Measurements from ENCODE around the gene IGSF3.

The IGSF3 gene

DNA sequence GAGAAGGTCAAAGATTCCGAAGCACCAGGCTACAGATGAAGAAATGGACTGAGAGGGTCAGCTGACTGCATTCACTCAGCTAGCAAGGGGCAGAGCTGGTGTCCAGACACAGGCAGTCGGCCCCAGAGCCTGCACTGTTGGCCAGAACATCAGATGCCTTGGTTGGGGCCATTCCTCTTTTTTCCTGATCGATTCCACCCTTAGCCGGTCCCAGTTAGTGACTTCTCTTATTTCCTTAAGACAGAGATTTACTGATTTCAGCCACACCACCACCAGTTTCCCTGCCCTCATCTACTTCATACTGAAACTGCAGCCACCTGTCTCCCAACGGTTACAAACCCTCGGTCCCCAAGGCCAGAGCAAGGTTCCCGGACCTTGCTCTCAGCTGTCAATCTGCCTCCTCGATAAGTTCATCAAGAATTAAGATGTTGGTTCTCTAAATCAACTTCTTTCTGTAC is 108.2 kb downstream of the IGSF3 start:
- DNase-seq (ENCODE audit: low read depth in 3 of 3) = no peak

GRCh38 chr1:116558571-116558970 is 109.0 kb downstream of the IGSF3 start:
- no peak for DNase-seq (ENCODE audit: low read depth in 3 of 3)

DNA sequence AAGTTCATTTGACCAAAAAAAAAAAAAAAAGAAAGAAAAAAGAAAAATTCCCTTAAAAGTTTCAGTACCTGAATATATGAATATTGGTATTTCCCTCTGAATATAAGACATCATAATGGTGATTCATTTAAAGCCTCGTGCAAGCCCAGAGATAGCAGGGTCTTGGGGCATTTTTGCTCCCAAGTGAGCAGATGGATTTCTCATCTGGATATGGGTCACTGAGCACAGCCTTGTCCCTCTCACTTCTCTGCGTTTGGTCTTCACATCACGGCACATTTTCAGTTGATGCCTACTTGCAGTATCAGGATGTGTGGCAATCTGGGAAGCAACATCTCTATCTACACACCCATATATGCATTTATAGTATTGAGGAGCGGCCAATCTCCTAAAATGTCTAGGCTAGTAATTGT is 109.4 kb downstream of the IGSF3 start:
- DNase-seq (ENCODE audit: low read depth in 3 of 3) = no peak

- no peak for DNase-seq (ENCODE audit: low read depth in 3 of 3)
Observed at GRCh38 chr1:116557323-116557878, 110.1 kb downstream of the IGSF3 start.

- peak; percentile 30 to 54 (median 33) for DNase-seq (ENCODE audit: low read depth in 3 of 3)
Observed at GRCh38 chr1:116556289-116557006, 111.1 kb downstream of the IGSF3 start.

- DNase-seq (ENCODE audit: low read depth in 3 of 3) = no peak
Observed at GRCh38 chr1:116554924-116555323, 112.6 kb downstream of the IGSF3 start.

DNA sequence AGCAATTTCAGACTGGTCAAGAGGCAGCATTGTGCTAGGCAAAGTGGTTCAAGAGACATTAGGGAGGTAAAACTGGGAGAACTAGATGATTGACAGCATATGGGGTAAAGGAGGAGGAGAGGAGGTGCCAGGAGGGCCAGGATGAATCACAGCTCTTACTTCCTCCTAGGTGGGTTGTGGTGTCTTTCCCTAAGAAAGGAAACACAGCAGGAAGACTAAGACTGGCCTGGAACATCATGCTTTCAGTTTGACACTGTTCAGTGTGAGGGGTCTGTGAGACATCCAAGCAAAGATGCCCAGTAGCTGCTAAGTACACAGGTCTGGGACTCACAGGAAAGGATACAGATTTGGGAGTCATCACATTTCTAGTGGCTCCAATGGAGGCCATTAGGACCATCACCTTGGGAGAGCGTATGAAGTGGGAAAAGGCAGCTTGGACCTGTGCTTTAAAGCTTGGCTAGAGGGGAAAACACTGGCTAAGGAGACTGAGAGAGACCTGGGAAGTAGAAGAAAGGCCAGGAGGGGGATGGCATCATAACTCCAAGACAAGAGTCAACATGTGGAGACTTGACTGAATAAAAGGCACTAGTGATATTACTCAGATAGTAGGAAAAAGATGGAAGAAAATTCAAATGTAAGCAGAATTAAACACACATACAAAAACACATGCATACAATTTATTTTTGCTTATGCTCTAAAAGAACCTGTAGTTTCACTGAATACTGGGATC is 114.0 kb downstream of the IGSF3 start:
- DNase-seq (ENCODE audit: low read depth in 3 of 3) = no peak

- no peak for DNase-seq (ENCODE audit: low read depth in 3 of 3)
Observed at GRCh38 chr1:116546354-116546977, 121.1 kb downstream of the IGSF3 start.

GRCh38 chr1:116545359-116545705 is 122.2 kb downstream of the IGSF3 start:
- no peak for DNase-seq (ENCODE audit: low read depth in 3 of 3)

DNA sequence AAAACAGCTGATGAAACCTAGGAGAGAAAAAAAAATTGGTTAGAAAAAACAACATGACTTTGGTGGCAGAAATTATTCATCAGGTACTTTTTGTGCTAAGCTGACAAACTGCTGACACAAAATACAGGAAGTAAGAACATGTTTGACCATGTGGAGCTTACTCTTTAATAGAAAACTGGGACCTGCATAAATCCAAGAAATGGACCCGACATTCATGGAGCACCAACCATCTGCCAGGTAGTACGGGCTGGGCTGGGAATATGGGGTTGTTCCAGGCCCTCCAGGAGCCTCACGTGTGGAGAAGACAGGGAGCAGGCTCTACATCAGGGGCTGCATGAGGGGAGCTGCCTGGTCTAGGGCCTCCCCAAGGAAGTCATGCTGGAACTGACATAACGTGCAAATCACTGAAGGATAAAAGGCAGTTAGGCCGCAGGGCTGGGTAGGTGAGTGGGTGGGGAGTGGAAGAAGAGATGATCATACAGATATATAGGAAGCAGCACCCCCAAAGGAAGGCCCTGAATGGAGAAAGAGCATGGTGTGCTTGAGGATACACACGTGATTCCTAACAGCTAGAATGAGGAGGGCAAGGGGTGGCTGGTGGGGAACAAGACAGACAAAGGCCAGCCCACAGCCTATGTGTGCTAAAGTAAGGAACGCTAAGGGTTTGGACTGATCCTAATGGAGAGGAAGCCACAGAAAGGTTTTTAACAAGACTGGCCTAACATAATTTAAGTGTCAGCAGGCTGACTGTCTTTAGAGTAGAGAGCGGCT is 122.8 kb downstream of the IGSF3 start:
- DNase-seq (ENCODE audit: low read depth in 3 of 3) = no peak

DNA sequence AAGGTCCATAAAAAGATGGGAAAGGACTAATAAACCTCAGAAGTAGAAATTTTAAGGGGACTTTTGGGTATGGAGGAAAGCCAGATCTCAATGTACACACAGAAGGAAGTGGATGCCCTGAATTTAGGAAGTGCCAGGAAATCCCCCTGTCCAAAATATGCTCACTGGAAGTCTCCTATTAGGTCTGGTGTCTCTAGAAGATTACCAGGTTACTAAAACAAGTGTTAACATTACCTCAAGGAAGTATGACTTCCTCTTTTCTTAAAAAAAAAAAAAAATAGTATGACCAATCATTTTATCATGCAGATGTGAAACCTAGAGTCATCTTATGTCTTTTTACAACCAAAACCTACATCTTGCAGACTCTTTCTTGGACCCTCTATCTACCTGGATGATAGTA is 127.4 kb downstream of the IGSF3 start:
- no peak for DNase-seq (ENCODE audit: low read depth in 3 of 3)

- DNase-seq (ENCODE audit: low read depth in 3 of 3) = no peak
Observed at GRCh38 chr1:116538544-116538943, 129.0 kb downstream of the IGSF3 start.

DNA sequence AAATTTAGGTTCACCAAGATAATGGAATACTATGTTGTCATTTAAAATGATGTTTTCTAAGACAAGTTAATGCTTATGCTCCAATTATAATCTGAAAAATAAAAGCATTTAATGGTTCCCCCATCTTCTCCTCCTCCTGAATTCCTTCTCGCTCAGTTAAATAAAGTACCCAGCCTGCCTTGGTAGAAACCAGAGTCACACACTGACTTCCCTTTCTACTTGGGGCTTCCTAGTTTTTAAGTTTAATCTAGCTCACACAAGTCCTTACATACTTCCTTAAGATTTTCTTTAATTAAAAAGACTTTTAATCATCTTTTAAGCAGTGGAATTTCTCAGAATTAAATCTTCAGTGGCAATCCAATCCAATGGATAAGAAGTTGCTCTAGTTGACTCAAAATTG is 129.6 kb downstream of the IGSF3 start:
- no peak for DNase-seq (ENCODE audit: low read depth in 3 of 3)

DNA sequence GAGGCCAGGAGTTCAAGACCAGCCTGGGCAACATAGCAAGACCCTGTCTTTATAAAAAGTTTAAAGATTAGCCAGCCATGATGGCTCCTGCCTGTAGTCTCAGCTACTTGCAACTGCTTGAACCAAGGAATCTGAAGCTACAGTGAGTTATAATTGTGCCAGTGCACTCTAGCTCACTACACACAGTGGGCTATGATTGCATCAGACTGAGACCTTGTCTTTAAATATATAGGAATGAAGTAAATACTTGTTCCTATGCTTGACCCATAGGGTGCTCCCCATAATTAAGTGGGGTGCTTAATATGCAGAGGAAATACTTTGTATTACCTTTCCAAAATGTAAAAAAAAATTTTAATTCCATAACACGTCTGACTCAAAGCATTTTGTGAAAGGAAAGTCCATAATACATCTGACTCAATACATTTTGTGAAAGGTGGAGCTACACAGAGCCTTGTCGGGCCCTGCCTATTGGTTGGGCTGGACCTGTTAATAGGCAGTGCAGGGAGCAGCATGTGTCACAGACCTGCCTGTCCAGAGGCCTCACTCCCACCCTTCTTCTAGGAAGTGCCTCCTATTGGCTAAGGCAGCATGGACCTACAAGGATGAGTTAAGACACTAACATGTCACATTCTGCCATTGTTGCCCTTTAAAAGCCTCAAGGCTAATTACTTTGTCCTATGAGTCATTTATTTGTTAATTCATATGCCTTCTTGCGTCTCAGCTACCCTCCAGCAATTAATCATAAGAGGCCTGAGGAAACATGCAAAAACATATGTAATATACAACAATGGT is 130.3 kb downstream of the IGSF3 start:
- DNase-seq (ENCODE audit: low read depth in 3 of 3) = no peak

GRCh38 chr1:116534014-116534739 is 133.4 kb downstream of the IGSF3 start:
- DNase-seq (ENCODE audit: low read depth in 3 of 3) = no peak

GRCh38 chr1:116533429-116533820 is 134.1 kb downstream of the IGSF3 start:
- no peak for DNase-seq (ENCODE audit: low read depth in 3 of 3)

GRCh38 chr1:116532671-116533428 is 134.7 kb downstream of the IGSF3 start:
- no peak for DNase-seq (ENCODE audit: low read depth in 3 of 3)

GRCh38 chr1:116531917-116532316 is 135.6 kb downstream of the IGSF3 start:
- no peak for DNase-seq (ENCODE audit: low read depth in 3 of 3)

GRCh38 chr1:116529681-116530080 is 137.9 kb downstream of the IGSF3 start:
- DNase-seq (ENCODE audit: low read depth in 3 of 3) = no peak

DNA sequence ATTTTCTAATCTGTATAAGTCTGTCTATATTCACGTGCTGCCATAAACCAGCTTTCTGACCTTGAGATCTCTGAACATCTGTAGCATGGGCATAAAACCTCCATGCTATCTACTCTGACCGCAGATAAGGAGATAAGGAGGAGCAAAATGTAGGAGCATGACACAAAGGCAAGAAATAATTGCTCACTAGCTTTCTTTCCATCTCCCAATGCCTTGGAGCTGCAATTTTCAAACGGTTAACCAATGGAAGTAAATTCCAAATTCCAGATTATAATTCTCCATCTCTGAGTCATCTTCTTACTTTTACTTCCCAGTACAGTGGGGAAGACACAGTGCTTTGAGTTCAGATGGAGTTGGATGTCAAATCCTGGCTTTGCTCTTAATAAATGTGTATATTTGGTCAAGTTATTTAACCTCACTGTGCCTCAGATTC is 138.3 kb downstream of the IGSF3 start:
- DNase-seq (ENCODE audit: low read depth in 3 of 3) = no peak

All from stimulated activated CD4-positive, alpha-beta T cell treated with anti-CD3 and anti-CD28 coated beads, TNF-alpha, amount 100 ng/mL, for 4 hours (primary cell).